RPMI8226 (cell line): ENCODE results near the gene RBBP7.

ENCODE experiments used
- DNase-seq: peaks from one replicate; pipeline ENCODE4 v3.0.0-alpha.2; 2015

RBBP7 gene

DNA sequence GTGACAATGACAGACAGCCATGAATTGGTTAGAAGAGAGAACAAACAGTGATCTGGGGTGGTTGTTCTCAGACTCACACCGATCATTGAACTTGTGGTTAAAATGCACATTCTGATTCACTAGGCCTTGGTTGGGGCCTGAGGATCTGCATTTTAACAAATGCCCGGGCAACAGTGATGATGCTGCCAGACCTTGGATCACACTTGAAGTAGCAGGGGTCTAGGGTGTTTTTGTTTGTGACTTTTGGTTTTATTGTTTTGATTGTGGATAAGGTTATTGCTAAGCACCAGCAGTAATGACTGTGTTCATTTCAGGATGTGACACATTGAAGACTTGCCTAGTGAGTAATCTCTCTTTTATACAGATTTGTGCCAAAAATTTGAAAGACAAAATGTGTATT, 47.4 kb downstream of the RBBP7 start:
- no peak for DNase-seq

DNA sequence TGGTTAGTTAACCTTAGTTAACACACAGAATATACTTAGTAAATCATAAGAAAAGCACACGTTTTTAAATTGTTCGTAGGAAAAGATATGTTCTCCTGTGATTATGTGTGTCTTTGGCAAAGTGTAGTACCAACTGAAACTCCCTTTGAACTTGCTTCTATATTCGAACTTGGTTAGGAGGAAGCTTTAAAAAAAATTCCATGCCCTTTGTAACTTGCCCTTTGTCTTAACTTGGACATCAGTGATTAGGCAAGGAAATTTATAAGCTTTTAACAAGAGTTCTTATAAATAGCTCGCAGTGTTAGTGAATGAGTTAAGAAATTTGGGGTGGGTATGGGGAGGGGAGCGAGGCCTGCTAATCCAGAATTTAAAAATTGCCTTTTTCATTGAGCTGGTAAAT, 50.5 kb downstream of the RBBP7 start:
- no peak for DNase-seq

DNA sequence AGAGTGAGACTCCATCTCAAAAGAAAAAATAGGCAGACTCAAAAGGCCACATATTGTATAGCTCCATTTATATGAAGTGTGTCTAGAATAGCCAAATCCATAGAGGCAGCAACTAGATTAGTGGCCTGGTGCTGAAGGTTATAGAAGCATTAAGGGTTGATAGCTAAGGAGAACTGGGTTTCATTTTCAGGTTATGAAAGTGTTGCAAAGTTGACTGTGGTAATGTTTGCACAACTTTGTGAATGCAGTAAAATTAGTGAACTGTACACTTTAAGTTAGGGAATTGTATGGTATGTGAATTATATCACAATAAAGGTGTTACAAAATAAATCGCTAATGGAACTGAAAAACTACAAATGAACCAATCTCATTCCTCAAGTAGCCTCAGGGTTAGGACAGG, 55.6 kb downstream of the RBBP7 start:
- no peak for DNase-seq

GRCh38 chrX:16807976-16808542, 62.1 kb downstream of the RBBP7 start:
- no peak for DNase-seq

- no peak for DNase-seq
Observed at GRCh38 chrX:16807548-16807947, 62.6 kb downstream of the RBBP7 start.

GRCh38 chrX:16804923-16805464, 65.2 kb downstream of the RBBP7 start:
- DNase-seq, result no peak

GRCh38 chrX:16797841-16798240, 72.3 kb downstream of the RBBP7 start:
- no peak for DNase-seq

GRCh38 chrX:16797358-16797757, 72.8 kb downstream of the RBBP7 start:
- DNase-seq, result no peak

DNA sequence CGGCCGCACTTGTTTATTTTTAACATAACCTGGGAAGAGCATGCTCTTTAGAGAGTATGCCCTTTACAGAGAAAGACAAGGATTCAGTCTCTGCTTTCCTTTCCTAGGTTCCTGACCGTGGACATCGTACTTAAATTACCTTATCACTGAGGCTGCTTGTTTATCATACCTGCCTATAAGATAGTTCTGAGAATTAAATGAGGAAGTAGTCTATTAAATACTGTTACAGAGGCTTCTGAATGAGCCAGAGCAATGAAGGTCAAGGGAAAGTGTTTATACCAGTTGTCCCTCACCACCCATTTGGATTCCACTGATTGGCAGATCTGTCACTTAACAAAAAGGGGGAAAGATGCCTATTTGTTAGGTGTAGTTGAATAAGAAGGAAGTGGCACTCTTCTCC, 73.9 kb downstream of the RBBP7 start:
- no peak for DNase-seq
